ENCODE data around the gene CASR. TPM values are rescaled to one million over a fixed set of nuclear protein-coding genes. Genes with fewer than 3 reads are reported as not detected.
"Not testable (repeated sequence)": the region's sequence is repeated elsewhere in the genome, so short reads cannot be mapped to it uniquely, and the experiment has no call there.

Gene CASR
- total RNA-seq, 1 donor from 2014 or later = 0.20 TPM

- no peak for ATAC-seq
- no peak overlapping the region for H3K4me3 ChIP-seq
- no peaks in the 10 kb centered on the region for H3K36me3 ChIP-seq
- no peaks in the 10 kb centered on the region for H3K4me1 ChIP-seq
- DNase-seq = no peak
- intact Hi-C loops (cut with DNase I) = no loop called here
- no peak for TF ChIP-seq CTCF (IDR thresholded peaks at IDR 0.05)
- no peaks in the 10 kb centered on the region for H3K9me3 ChIP-seq
- no peak overlapping the region for H3K27ac ChIP-seq
- no peaks in the 10 kb centered on the region for H3K27me3 ChIP-seq
Observed at GRCh38 chr3:122199552-122199951, 16.1 kb downstream of the CASR start.

- ATAC-seq (no peak), DNase-seq (no peak)
- no peak overlapping the region for H3K27ac ChIP-seq
- H3K9me3 ChIP-seq = no peaks in the 10 kb centered on the region
- no peaks in the 10 kb centered on the region for H3K36me3 ChIP-seq
- H3K4me1 ChIP-seq = no peaks in the 10 kb centered on the region
- no peak overlapping the region for H3K4me3 ChIP-seq
- intact Hi-C loops (cut with DNase I) = no loop called here
- H3K27me3 ChIP-seq = no peaks in the 10 kb centered on the region
- no peak for TF ChIP-seq CTCF (IDR thresholded peaks at IDR 0.05)
Observed at GRCh38 chr3:122200661-122201060, 17.2 kb downstream of the CASR start.

GRCh38 chr3:122201476-122201875 lies 18.0 kb downstream of the CASR start:
- H3K27me3 ChIP-seq; ATAC-seq; H3K36me3 ChIP-seq; intact Hi-C loops (cut with DNase I); H3K4me3 ChIP-seq; H3K27ac ChIP-seq; DNase-seq; H3K9me3 ChIP-seq; H3K4me1 ChIP-seq: not testable (repeated sequence)

- no peak for DNase-seq
- Histone ChIP-seq H3K4me3 (no peak overlapping the region), H3K27ac (no peak overlapping the region), H3K36me3 (no peaks in the 10 kb centered on the region), H3K4me1 (no peaks in the 10 kb centered on the region), H3K9me3 (no peaks in the 10 kb centered on the region), H3K27me3 (no peaks in the 10 kb centered on the region)
- no peak for TF ChIP-seq CTCF (IDR thresholded peaks at IDR 0.05)
- no peak for ATAC-seq
- intact Hi-C loops (cut with DNase I) = no loop called here
Observed at GRCh38 chr3:122208579-122208978, 25.1 kb downstream of the CASR start.

- ATAC-seq = no peak
- Histone ChIP-seq H3K9me3 (no peaks in the 10 kb centered on the region), H3K4me1 (no peaks in the 10 kb centered on the region), H3K36me3 (no peaks in the 10 kb centered on the region), H3K27me3 (peaks cover 3% of the 10 kb centered on the region), H3K4me3 (no peak overlapping the region), H3K27ac (no peak overlapping the region)
- intact Hi-C loops (cut with DNase I) = no loop called here
- TF ChIP-seq CTCF (IDR thresholded peaks at IDR 0.05) = no peak
- no peak for DNase-seq
Observed at GRCh38 chr3:122213650-122214049, 30.2 kb downstream of the CASR start.

GRCh38 chr3:122214711-122215110 lies 31.2 kb downstream of the CASR start:
- no peak for ATAC-seq
- TF ChIP-seq CTCF (IDR thresholded peaks at IDR 0.05) = no peak
- no peak for DNase-seq
- H3K36me3 ChIP-seq = no peaks in the 10 kb centered on the region
- no peaks in the 10 kb centered on the region for H3K4me1 ChIP-seq
- no peak overlapping the region for H3K27ac ChIP-seq
- H3K4me3 ChIP-seq = no peak overlapping the region
- intact Hi-C loops (cut with DNase I) = no loop called here
- H3K9me3 ChIP-seq = no peaks in the 10 kb centered on the region
- H3K27me3 ChIP-seq = peaks cover 6% of the 10 kb centered on the region
